H54 (cell line): ENCODE measurements around the gene WDR45.
"Not testable (repeated sequence)": the region's sequence is repeated elsewhere in the genome, so short reads cannot be mapped to it uniquely, and the experiment has no call there.

Experiments used
- DNase-seq: peaks from one replicate; pipeline ENCODE4 v3.0.0; 2011; ENCODE audit warnings: low spot score, mixed read lengths; ENCODE audit not compliant: insufficient read length
- FAIRE-seq: peaks from 3 replicates; lab custom pipeline; 2011; peaks lifted over from hg19 to GRCh38; lab: Jason Lieb, UNC
- POLR2A ChIP-seq: IDR thresholded peaks from 2 replicates; pipeline ENCODE4 v1.6.1; 2011; ENCODE audit warnings: low read depth, mild to moderate bottlenecking, low read length

WDR45 gene

DNA sequence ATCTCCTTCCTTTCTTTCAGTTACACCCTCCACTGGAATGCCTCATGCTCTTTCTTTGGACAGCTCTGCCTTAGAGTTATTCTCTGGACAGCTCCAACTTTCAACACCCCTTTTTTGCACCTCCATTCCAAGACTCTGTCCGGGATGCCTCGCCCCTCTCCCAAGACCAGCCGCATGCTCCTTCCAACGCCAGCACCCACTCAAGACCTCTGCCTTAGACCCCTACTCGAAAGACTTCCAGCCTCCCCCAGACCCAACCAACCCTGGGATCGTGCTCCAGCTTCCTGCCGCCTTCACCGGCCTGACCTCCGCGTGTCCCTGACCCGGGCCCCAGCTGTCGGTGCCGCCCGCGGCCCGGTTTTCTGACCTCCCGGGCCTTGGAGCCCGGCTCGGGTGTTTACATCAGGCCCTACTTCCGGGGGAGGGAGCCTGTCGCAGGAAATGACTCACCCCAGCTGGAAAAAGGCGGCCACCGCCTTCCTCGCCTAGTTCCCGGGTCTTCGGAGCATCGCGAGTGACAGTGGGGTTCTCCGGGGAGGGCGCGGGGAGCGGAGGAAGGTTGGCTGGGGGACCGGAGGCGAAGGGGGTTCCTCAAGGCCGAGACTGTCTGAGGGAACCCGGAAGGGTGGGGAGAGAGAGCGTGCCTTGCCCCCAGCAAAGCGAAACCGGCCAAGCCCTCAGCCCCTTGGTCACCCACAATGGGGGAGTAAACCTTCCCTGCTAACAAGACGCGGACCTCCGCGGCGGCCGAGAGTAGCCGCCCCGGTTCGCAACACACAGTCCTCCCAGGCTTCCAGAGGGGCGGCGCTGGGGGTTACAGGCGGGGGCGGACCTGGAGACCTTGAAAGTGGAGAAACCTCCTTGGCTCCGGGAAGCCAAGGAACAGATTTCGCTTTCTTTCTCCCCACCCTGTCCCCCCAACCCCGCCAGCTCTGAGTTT, at the start of gene WDR45:
Gene WDR45 (minus strand): TSS at position 399 of the 940 bp plus-strand sequence. CDS start 1,792 bp downstream, outside the sequence.
- FAIRE-seq = no peak
- peak; percentile 71 for TF ChIP-seq POLR2A
- DNase-seq = peak; percentile 35

DNA sequence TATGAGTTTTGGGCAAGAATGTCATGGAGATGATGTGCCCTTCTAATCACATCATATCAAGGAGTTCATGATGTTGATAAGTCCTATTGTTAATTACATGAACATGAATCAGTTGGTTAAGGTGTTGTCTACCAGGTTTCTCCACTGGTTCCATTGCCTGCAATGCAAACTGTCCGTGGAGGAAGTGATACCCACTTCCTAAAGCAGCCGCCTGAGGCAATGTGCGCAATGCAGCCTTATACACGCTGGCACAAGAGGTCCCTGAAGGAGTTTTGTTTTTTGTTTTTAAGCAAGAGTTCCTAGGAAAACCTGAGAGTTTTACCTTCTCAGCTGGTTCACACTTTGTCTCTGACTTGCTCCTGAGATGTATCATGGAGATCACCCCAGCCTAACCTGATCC, 49.7 kb upstream of the WDR45 start:
- no peak for TF ChIP-seq POLR2A
- FAIRE-seq = no peak

DNA sequence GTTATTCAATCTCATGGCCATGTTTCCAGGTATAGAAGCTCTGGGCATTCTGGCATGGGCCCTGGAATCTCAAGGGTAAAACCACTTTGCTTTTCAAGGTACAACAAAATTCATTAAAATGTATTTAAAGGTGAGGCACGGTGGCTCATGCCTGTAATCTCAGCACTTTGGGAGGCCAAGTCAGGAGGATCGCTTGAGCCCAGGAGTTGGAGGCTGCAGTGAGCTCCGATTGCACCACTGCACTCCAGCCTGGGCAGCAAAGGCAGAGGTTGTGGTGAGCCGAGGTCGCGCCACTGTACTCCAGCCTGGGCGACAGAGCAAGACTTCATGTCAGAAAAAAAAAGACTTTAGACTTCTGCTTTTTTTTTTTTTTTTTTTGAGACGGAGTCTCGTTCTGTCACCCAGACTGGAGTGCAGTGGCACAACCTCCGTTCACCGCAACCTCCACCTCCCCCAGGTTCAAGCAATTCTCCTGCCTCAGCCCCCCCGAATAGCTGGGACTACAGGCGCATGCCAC, 48.1 kb upstream of the WDR45 start:
- FAIRE-seq, DNase-seq: not testable (repeated sequence)

More for the DNA sequence above, 49.7 kb upstream of the WDR45 start:
- no peak for DNase-seq

GRCh38 chrX:49122499-49122898, 42.8 kb upstream of the WDR45 start:
- TF ChIP-seq POLR2A = no peak
- DNase-seq = no peak
- FAIRE-seq = no peak

DNA sequence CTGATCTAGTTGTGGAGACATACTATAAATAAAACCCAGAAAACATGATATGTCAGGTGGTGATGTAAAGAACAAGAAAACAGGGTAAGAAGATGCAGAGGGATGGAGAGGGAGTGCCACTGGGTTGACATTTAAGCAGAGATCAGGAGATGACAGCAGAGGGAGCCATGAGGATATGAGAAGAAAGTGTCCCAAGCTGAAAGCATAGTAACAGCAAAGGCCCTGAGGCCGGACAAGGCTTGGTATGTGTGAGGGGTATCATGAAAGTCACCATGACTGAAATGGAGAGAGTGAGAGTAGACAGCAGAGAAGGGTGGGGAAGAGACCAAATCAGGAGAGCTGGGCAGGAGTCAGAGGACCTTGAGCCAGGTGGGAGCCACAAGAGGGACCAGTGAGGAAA, 40.4 kb upstream of the WDR45 start:
- FAIRE-seq (no peak), DNase-seq (no peak)
- no peak for TF ChIP-seq POLR2A

DNA sequence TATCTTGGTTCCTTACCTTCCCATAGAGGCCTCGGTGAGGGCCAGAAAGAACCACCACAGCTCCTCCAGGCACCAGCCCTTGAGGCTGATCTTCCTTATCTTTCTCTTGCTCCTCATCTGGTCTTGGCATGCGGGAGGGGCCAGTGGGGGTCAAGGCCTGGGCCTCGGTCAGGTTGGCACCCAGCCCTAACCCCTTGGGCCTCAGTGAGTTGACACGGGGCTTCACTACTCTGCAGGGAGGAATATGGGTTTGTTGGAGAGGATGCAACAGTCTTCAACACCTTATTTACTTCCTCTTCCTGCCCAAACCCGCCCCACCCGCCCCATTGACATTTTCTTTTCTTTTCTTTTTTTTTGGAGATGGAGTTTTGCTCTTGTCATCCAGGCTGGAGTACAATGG, 37.9 kb upstream of the WDR45 start:
- TF ChIP-seq POLR2A = no peak
- no peak for FAIRE-seq

GRCh38 chrX:49116716-49117115, 37.0 kb upstream of the WDR45 start:
- DNase-seq = no peak
- FAIRE-seq = no peak
- TF ChIP-seq POLR2A = no peak

More for the DNA sequence above, 37.9 kb upstream of the WDR45 start:
- no peak for DNase-seq

- no peak for TF ChIP-seq POLR2A
- no peak for DNase-seq
- no peak for FAIRE-seq
Measured at GRCh38 chrX:49116076-49116475, 36.4 kb upstream of the WDR45 start.

- TF ChIP-seq POLR2A = no peak
- FAIRE-seq = no peak
- DNase-seq = no peak
Measured at GRCh38 chrX:49111791-49112190, 32.1 kb upstream of the WDR45 start.

GRCh38 chrX:49110417-49110816, 30.7 kb upstream of the WDR45 start:
- DNase-seq (no peak), FAIRE-seq (no peak)

DNA sequence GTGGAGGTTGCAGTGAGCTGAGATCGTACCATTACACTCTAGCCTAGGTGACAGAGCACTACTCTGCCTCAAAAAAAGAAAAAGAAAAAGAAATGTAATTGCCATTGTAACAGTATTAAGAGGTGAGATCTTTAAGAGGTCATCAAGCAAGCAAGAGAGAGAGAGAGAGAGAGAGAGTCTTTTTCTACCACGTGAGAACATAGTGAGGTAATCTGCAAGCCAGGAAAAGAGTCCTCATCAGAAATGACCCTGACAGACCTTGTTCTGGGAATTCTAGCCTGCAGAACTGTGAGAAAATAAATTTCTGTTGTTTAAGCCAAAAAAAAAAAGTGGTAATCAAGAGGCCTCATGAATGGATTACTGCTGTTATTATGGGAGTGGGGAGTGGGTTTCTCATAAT, 29.0 kb upstream of the WDR45 start:
- TF ChIP-seq POLR2A = no peak
- FAIRE-seq (no peak), DNase-seq (no peak)

More at GRCh38 chrX:49110417-49110816, 30.7 kb upstream of the WDR45 start:
- TF ChIP-seq POLR2A = no peak

DNA sequence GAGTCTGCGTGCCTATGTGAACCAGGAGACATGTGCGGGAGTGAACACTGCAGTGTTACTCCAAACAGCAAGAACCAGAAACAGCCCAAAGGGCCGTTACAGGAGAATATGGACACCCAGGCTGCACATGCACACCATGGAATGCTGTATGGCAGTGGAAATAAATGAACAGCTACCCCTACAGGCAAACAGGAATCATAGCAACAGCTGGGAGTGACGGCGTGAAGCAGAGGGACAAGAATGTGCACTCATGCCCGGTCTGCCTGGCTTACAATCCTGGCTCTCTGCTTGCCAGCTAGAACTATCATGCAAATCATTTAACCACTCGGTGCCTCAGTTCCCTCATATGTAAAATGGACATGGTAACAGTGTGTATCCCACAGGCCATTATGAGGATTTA, 27.2 kb upstream of the WDR45 start:
- no peak for FAIRE-seq
- no peak for TF ChIP-seq POLR2A

GRCh38 chrX:49106296-49106695, 26.6 kb upstream of the WDR45 start:
- no peak for FAIRE-seq
- no peak for TF ChIP-seq POLR2A

More for the DNA sequence above, 27.2 kb upstream of the WDR45 start:
- no peak for DNase-seq

GRCh38 chrX:49103637-49104036, 23.9 kb upstream of the WDR45 start:
- no peak for FAIRE-seq
- no peak for TF ChIP-seq POLR2A

More at GRCh38 chrX:49106296-49106695, 26.6 kb upstream of the WDR45 start:
- DNase-seq = no peak

More at GRCh38 chrX:49103637-49104036, 23.9 kb upstream of the WDR45 start:
- no peak for DNase-seq
